DLD1 (cell line): ENCODE measurements around the gene ETV6.
"Not testable (repeated sequence)": the region's sequence is repeated elsewhere in the genome, so short reads cannot be mapped to it uniquely, and the experiment has no call there.

Experiments
- in situ Hi-C: cut with HindIII; loops from 2 replicates; pipeline ENCODE4 v1.10.0; 2017; ENCODE audit warnings: low sequenced_read_pairs

ETV6 gene

DNA sequence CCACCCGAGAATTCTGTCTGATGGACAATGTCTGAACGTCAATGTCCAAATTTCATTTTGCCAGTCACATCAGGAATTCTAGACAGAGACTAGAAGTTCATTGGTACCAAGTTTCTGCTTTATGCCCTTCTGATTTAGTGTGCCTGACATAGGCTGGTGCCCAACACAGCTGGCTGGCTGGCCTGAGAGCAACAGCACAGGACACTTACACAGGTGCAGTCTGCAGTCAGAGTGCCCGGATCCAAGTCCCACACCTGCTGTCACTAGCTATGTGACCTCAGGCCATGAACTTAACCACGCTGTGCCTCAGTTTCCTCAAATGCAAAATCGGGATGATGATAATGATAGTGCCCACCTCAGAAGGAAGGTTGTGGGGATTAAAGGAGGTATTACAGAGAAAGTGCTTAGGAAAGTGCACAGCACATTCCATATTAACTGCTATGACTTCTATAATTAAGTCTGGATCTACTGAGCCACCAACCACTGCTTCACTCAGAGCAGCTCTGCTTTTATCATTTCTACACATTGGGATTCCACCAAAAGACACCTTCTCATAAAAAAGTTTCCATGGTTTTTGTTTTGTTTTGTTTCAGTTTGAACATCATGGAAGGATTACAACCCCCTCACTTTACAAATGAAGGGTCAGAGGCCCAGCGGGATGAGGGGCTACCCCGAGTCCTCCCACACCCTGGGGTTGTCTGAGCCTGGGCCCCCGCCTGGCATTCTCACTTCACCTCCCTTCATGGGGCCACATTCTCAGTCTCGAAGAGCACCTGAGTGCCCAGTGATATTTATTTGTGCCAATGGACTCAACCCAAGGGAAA, 252.4 kb downstream of the ETV6 start:
- in situ Hi-C loops = no loop called here

DNA sequence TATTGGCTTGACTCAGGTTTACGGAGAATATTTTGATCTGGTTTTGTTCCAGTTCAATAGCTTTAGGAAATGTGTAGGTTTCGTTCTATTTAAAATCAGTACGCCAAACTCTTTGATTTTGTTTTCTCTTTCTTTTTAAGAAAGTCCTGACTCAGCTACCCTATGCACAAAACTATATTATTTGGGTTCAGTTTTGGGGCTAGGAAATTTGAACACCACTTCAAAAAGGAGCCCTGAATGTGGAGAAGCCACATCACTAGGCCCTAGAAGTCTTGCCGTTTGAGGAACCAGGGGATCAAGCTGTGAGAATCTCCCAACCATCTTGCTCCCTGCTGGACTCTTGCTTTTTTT, 253.0 kb downstream of the ETV6 start:
- in situ Hi-C loops = no loop called here

DNA sequence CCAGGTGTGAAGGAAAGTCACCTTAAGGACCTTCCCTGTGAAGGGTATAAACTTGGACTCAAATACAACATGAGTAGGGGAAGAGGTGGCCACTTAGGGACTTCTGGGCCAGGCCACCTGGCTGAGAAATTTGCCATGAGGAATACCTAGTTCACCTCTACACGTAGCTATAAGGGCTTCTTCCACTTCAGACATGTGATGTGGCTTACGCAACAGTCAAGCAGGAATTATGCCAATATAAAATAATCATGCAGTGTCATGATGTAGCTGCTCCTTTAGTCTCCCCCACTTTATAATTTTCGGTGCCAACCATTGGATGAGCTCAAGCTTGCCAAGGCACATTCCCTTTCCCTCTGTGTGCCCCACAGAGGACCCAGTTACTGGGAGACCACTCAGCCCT, 254.7 kb downstream of the ETV6 start:
- in situ Hi-C loops = no loop called here

DNA sequence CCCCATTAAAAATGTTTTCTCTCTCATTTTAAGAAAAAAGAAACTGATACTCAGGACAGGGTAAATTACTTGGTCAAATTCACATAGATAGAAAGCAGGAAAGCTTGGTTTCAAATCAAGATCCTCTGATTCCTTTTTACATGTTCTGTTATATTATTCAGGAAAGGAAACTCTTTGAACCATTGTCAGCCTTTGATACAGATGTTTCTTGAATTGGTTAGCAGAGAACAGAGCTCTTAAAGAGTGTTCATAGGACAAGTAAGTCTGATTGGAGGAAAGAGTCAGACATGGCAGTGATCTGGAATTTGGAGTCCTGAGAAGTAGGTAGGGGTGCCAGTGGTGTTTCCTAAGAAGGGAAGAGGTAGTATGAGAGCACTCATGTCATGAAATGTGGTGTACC, 256.1 kb downstream of the ETV6 start:
- in situ Hi-C loops = no loop called here

DNA sequence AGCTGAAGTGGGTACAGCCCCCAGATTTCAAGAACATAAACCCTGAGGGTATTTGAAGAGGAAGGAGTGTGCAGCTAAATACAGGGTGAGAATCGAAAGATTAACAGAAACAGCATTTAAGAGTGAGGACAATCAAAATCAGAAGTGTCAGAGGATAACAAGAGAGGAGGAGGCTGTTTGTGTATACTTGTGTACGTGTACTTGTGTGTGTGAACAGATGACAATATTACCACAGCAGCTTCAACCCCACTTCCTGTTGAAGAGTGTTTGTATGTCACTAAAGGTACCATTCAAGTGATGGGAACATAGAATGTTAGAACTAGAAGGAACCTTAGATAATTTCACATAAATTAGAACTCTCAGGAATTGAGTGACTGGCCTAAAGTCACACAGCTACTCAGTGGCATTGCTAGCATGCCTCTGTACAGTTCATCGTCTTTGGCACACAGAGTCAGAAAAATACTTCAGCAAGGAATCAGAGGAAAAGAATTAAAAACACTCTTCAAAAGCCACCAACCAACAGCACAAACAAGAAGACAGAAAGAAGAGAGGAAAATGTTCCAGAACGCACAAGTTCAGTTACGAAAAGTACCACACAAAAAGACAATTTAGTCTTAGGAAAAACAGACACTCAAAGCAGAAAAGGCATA, 256.9 kb downstream of the ETV6 start:
- in situ Hi-C loops = no loop called here

DNA sequence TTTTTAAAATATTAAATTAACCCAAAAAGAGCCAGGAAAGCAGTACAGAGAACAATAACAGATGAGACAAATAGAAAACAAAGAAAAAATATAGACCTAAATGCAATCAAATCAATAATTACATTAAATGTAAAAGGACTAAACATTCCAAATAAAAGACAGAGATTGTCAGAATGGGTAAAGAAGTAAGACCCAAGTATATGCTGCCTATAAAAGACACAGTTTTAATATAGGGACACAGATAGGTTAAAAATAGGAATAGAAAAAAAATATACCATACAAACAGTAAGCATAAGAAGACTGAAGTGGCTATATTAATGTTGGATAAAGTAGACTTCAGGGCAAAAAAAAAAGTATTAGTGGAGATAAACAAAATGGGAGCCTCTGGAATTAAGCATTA, 258.2 kb downstream of the ETV6 start:
- in situ Hi-C loops = no loop called here

DNA sequence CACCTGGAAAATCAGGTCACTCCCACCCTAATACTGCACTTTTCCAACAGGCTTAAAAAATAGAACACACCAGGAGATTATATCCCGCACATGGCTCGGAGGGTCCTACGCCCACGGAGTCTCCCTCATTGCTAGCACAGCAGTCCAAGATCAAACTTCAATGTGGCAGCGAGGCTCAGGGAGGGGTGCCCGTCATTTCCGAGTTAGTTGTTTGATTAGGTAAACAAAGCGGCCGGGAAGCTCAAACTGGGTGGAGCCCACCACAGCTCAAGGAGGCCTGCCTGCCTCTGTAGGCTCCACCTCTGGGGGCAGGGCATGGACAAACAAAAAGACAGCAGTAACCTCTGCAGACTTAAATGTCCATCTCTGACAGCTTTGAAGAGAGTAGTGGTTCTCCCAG, 259.9 kb downstream of the ETV6 start:
- in situ Hi-C loops = not testable (repeated sequence)

DNA sequence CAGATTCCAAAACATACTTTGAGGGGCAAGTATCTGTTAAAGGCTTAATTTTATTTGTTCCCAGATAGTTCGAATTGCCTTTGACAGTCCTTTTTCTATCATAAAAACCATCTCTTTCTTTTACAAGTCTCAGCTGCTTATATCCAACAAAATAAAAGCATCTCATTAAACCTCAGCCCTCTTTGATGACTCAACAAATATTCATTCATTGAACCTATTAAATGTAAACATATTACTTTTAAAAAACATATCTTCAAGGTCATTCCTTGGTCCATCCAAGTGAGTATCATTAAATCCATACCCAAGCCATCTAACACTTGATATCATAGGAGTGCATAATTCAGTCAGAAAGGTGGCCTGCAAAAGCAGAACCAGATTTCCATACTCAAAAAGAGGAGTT, 266.6 kb downstream of the ETV6 start:
- in situ Hi-C loops = no loop called here

DNA sequence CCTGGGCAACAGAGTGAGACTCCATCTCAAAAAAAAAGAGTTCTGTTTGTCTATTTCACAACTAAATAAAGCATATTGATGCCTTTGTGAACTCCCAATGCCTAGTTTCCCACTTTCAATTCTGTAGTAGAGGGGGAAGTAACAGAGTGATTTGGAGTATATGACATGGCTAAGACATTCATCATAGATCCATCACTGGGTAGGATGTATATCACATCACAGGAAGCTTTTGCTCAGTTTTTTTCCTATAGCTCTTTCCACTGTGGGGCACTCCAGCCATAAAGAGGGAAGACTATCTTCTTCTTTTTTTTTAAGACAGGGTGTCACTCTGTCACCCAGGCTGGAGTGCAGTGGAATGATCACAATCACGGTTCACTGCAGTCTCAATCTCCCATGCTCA, 267.3 kb downstream of the ETV6 start:
- in situ Hi-C loops = no loop called here

DNA sequence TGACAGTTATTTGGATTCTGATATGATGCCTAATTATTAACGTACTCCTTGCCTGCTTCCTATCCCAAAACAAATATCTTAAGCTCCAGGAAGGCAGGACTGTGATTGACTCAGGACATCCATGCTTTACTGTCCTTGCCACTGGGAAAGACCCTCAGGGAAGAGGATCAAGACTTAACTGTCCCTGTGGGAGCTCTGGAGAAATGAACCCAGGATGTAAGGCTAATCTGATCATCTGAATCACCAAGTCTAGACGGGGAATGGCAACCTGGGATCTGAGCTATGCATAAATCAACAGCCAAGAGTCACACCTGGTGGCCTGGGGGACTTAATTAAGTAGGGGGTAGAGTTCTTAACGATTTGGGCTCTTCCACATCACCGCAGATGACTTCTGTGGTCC, 268.0 kb downstream of the ETV6 start:
- in situ Hi-C loops = no loop called here

DNA sequence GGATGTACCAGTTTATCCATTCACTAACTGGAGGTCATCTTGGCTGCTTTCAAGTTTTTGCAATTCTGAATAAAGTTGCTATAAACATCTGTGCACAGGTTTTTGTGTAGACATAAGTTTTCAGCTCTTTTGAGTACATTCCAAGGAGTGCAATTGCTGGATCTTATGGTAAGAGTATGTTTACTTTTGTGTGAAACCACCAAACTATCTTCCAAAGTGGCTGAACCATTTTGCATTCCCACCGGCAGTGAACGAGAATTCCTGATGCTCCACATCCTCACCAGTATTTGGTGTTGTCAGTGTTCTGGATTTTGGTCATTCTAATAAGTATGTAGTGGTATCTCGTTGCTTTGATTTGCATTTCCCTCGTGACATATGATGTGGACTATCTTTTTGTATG, 270.8 kb downstream of the ETV6 start:
- in situ Hi-C loops = no loop called here

DNA sequence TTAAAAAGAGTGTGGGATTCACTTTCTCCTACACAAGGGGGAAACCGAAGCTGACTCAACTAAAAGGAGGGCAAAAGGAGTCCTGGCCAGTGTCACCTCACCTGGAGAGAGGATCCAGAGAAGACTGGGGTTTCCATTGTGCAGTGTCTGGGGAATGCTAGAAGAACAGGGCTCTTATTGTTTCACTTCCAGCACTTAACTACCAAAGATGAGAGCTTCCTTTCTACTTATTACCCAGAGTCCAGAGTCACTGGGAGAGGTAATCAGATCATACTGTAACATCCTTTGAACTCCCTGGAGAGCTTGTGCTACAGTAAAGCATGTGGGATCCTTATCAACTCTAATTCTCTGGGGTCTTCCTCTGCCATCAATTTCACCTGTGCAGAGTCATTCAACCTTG, 272.9 kb downstream of the ETV6 start:
- in situ Hi-C loops = no loop called here

DNA sequence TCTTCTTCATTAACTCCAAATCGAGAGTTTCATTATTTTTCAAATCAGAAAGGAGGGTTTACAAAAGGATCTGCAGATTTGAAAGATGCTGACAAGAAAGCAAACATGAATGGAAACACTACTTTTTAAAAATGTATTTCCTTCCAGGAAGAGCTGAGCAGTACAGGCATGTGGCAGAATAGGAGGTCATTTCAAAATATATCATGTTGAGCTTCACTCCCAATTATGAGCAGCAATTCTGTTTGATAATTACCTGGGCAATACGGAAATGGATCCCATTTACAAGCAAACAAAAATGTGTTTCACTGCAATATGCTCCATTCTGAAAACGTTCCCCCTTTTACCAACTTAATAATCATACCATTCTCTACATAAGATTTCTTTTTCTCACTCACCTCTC, 273.6 kb downstream of the ETV6 start:
- in situ Hi-C loops = no loop called here

DNA sequence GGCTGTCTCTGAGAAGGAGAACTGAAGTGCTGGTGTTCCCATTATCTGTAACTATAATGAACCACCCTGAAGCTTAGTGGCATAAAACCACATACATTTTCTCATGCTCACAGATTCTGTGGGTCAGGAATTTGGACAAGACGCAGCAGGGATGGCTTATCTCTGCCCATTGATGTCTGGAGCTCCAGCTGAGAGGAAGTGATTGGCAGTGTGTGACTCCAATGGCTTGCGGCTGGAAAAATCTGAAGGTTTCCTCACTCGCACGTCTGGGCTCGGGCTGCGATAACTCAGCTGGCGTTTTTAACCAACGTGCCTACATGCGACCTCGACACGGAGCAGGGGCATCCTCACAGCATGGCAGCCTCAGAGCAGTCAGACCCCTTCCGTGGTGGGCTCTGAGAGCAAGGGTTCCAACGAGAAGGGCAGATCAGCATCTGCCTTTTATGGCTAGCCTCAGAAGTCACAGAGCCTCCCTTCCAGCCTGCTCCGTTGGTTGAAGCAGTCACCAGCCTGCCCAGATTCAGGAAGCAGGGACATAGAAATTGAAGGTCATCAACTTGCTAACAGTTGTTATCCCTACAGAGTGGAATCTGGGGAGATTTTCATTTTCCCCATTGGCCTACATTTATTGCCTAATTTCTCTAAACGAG, 277.9 kb downstream of the ETV6 start:
- in situ Hi-C loops = no loop called here

DNA sequence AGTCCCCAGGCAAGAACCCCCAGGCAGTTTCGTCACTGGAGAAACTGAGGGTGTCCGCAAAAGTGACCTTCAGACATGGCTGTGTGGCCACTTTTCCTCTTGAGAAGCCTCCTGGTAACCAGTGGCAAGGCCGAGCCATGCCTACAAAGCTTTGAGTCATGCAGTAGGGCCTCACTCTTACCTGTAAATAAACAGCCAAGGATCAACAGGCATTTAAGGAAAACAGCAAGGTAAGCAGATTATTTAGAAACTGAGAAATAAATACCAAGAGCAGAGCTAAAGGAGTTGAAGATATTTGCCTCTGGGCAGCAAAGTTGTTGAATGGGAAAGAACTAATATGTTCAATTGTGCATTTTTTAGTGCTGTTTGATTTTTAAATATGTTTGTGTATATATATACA, 280.2 kb downstream of the ETV6 start:
- in situ Hi-C loops = no loop called here

DNA sequence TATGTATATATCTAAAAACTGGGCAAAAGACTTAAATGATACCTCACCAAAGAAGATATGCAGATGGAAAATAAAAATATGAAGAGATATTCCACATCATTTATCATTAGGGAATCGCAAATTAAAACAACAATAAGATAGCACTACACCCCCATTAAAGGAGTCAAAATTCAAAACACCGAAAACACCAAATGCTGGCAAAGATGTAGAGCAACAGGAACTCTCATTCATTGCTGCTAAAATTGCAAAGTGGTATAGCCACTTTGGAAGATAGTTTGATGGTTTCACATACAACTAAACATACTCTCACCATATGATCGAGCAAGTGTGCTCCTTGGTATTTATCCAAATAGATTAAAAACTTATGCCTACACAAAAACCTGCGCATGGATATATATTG, 289.7 kb downstream of the ETV6 start:
- in situ Hi-C loops = no loop called here

DNA sequence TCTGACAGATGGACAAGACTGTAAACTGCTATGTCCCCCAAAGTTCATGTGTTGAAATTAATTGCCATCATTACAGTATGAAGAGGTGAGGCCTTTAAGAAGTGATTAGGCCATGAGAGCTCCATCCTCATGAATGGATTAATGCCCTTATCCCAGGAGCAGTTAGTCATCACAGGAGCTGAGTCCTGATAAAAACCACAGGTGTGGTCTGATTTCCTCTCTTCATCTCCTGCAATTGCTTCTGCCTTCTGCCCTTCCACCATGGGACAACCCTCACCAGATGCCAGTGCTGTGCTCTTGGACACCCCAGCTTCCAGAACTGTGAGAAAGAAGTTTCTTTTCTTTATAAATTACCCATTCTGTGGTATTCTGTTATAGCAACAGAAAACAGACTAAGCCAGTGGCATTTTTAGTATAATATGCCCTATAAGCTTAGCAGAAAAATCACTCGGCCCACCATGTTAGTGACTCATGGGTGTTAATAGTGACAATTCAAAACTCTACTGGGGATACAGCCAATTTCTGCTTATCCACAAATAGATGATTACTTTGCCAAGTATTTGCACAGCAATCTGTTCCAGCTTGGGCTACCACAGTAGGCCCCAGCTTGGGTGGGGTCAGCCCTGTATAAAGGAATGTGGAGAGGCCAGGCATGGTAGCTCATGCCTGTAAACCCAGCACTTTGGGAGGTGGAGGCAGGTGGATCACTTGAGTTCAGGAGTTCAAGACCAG, 292.3 kb downstream of the ETV6 start:
- in situ Hi-C loops = no loop called here

DNA sequence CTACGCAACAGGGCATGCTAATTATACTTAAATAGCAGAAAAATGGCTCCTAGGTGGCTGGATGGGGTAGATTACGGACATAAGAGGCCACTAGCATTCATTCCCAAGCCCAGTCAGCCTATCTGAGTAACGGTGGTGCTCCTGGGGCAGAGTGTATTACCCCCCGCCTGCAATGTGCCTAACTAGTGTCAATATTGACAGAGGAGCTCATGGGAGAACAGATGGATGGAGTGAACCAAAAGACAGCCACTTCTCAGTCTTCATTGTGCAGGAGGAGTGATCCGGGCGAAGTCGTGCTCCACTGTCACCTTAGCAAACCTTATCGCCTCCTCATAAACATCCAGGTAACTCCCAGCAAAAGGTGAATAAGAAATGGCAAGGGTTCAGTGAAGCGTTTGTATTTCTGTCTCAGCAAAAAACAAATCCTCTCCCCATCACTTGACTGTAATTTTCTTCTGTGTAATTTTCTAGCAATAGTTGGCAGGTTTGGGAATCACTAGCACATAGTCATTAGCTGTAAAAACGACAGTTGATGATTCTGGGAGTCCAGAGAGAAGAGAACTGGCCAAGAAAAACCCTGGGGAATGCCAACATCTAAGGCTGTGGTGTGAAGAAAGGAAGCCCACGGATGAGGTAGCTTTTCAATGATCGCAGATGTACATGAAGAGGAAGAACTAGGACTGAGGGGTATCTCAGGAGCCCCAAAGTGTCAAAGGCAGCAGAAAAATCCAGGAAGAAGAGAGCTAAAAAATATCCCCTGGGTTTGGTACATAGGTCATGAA, 294.6 kb downstream of the ETV6 start:
- in situ Hi-C loops = no loop called here
